ENCODE measurements around the gene LBP.
"Not testable (repeated sequence)": the region's sequence is repeated elsewhere in the genome, so short reads cannot be mapped to it uniquely, and the experiment has no call there.

The LBP gene

DNA sequence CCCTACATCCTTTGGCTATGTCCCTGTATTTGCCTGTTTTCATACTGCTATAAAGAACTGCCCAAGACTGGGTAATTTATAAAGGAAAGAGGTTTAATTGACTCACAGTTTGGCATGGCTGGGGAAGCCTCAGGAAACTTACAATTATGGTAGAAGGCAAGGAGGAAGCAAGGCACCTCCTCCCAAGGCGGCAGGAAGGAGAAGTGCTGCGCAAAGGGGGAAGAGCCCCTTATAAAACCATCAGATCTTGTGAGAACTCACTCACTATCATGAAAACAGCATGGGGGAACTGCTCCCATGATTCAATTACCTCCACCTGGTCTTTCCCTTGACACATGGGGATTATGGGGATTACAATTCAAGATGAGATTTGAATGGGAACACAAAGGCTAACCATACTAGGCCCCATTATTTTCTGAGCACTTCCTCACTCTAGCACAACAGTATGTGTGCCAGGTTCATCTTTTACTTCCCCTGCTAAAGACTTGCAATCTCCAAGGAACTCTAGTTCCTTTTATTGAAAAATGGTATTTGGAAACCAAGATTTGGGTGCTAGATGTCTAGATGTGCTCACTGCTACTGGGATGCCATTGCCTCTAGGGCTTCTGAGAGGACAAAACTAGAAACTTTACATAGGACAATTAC, 49.6 kb downstream of the LBP start:
- not testable (repeated sequence) for DNase-seq (ENCODE audit: low spot score)

DNA sequence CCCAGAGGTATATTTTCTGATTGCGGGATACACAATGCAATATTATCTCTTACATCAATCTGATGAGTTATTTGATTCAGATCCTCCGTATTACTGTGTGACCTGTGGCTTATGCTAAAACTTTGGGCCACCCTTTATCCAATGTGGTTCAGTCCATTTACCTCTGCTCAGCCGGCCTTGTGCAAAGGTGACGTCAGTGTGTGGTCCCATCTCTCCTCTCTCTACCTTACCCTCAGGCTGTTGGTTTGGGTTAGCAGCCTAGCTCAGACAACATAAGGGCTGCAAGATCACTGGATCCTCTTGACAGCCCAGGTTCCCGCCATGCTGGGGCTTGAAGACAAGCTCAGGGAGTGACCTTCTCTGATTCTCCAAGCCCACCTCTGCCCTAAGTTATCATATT, 55.8 kb downstream of the LBP start:
- no peak for DNase-seq (ENCODE audit: low spot score)

DNA sequence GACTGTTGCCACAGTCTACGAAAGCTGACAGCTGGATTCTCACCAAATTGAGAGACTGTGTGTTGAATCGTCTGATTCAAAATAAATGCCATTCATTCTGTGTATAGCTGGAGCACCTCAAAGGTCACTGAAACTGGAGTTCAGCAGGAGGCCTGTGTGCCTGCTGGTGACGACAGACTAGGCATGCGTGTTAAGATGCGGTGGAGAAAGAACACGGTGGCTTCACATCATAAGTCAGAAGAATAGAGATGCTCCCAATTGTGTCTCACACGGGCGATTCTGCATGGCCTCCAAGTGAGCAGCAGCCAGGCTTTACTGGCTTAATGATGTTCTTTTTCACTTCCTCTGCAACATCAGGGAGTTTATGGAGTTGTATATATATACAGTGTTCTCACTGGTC, 56.5 kb downstream of the LBP start:
- no peak for DNase-seq (ENCODE audit: low spot score)

DNA sequence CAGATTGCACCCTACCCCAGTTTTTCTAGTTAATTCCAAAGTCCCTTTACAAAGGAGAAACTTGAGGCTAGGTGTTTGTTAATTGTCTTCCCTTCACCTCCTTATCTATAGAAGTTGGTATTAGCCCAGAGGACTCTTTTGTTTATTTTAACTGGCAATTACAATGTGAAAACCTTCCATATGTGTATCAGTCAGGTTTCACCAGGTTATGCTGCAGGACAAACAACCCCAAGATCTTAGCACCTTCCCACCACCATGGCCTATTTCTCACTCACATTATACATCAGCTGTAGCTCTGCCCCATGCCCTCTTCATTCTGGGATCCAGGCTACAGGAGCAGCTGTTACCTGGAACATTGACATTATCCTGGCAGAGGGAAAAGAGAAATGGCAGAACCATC, 57.7 kb downstream of the LBP start:
- no peak for DNase-seq (ENCODE audit: low spot score)

DNA sequence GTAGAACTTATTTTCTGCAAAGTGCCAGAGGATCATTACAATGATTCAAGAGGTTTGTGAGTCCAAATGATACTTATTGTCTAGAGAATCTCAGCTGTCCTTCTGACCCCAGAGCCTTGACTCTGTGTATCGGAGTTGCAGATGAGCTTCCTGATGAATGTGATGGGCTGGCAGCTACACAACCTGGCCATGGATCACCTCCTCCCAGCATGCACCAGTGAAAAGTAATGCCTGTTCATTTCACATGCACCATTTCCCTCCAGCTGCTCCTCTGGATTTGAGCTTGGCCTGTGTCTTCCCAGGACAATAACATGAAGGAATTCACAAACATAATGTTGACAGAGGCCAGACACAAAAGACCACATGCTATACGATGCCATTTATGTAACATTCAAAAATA, 58.9 kb downstream of the LBP start:
- no peak for DNase-seq (ENCODE audit: low spot score)

DNA sequence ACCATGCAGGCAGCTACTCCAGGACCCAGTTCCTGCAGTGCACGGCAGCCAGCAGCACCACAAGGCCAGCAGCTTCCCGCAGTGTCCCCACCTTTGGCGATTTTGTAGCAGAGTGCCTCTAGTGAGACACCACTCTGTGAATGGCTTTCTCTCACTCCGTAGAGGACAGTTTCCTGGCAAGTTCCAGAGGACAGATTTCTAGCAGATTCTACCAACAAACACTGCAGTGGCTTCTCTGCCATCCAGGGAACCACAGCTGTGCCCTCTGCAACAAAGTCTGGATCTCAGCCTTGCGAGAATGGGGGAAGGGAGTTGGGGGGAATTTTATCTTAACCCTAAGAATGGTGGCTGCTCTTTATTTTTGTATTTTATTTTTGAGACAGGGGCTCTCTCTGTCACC, 60.2 kb downstream of the LBP start:
- no peak for DNase-seq (ENCODE audit: low spot score)

DNA sequence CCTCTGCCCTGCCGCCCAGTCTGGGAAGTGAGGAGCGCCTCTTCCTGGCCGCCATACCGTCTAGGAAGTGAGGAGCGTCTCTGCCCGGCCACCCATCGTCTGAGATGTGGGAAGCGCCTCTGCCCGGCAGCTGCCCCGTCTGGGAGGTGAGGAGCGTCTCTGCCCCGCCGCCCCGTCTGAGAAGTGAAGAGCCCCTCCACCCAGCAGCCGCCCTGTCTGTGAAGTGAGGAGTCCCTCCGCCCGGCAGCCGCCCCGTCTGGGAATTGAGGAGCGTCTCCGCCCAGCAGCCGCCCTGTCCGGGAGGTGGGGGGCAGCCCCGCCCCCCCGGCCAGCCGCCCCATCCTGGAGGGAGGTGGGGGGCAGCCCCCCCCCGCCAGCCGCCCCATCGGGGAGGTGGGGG, 61.0 kb downstream of the LBP start:
- no peak for DNase-seq (ENCODE audit: low spot score)

DNA sequence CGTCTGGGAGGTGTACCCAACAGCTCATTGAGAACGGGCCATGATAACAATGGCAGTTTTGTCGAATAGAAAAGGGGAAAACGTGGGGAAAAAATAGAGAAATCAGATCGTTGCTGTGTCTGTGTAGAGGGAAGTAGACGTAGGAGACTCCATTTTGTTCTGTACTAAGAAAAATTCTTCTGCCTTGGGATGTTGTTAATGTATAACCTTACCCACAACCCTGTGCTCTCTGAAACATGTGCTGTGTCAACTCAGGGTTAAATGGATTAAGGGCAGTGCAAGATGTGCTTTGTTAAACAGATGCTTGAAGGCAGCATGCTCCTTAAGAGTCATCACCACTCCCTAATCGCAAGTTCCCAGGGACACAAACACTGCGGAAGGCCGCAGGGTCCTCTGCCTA, 61.5 kb downstream of the LBP start:
- not testable (repeated sequence) for DNase-seq (ENCODE audit: low spot score)

DNA sequence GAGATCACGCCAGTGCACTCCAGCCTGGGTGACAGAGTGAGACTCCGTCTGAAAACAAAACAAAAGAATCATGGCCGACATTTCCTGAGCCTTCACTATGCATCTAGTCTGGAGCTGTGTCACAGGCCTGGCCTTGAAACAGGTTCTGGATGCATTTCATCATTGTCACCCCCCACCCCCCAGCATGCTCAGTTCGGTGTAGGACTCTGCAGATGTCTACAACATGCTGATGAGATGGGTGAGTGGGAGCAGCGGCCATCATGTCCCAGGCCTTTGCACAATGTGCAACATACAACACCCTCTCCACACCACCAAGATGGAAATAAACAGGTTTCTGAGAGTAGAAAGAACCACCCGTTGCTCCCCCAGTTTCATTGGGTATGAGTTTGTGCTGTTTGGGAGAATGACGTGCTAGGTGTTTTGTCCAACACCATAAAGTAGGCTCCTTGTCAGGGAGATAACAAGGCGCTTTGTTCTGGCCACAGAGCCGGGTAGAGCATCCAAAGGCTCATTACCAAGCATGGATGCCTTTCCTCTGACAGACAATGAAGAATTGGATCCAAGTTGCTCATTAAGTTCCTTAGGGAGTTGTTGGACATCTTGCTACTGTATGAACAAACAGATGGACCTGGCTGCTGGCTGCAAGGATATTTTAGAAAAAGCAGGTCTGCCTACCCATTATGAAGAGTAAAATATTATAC, 66.7 kb downstream of the LBP start:
- no peak for DNase-seq (ENCODE audit: low spot score)

DNA sequence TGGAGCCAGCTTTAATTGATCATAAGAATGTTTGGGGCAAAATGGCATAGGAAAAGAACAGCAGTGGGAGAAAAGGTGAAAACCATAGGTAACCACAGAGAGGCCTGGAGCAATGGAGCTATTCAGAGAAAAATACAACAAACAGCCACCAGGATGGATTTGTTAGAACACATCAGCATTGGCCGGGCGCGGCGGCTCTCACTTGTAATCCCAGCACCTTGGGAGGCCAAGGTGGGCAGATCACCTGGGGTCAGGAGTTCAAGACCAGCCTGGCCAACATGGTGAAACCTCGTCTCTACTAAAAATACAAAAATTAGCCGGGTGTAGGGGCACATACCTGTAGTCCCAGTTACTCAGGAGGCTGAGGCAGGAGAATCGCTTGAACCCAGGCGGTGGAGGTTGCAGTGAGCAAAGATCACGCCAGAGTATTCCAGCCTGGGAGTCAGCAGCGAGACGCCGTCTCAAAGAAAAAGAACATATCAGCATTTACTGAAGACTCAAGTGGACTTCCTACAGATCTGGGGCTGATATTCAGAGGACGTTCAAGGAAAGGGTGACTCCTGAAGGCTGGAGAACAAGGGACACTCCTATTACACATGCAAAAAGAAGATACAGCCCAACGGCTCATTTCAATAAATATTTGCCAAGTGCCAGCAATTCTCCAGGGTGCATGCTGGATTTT, 68.6 kb downstream of the LBP start:
- no peak for DNase-seq (ENCODE audit: low spot score)

DNA sequence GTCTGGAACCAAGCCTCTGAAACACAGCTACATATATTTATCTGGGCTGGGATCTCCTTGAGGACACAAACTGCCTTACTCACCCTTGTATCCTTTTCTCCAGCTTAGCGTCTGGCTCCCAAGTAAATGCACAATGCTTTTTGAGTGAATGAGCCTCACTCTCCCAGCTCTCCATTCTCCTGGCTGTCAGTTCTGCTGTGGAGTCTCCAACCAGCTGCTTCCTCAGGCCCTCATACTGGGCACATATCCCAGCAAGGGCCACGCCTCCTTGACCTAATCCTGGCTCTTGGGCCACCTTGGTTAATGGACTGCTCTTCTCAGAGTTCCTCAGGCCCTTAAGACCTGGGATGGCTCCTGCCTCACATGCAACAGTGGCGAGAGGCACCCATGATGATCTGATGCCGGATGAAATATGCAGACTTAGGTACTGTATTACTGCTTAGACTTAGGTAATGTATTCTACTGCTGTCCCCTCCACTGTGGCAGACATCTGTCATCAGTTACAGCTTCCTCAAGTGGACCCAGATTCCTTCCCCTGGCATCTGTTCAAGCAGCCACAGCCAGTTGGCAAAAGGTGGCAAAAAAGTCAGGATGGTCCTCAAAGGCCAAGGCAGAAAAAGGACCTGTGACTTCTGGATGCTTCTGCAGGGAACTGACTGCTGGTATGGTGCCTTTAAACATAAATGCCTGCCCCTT, 72.4 kb downstream of the LBP start:
- no peak for DNase-seq (ENCODE audit: low spot score)

DNA sequence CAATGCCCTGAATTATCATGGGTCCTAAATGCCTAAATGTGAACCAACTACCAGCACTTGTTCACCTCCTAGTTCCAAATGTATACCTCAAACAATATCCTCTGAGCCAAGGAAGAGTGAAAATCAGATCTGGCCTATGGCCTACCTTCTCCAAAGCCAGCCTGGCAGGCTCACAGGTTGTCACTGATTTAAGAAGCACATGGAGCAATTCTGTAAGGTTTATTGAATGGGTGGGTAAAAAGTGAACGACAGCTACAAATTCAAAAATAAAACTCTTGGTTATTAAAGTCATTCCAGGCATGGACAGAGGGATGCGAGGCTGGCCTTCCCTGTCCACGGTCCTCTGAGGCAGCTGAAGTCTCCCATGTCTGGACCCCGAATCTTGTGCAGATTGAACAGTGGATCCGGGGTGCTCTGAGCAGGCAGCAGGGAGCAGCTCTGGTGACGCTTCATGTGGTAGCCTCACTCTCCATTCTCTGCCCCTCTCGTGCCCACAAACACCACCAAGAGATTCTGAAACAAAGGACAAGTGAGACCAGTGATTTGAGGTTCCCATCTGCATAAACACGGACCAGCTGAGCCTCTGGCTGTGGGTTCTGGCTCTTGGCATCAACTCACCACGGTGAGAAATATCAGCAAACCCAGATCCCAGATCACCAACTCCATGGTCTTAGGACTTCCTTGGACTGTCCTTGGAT, 74.3 kb downstream of the LBP start:
- DNase-seq (ENCODE audit: low spot score) = no peak

DNA sequence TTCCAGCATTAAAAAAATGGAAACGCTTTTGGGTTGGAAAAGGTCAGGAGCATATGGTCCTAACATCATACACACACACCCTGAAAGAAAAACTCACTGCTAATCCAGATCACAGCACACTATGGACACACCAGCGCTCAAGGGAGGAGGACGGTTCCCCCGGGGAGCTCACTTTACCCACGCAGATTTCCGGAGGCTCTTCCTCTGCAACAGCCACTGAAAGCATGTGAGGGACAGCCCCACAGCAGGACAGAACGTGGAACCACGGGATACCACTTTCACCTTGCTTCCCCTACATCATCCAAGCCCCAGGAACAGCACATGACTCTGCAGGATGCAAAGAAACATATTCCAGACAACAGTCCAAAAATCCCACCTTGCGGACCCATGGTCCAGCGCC, 75.6 kb downstream of the LBP start:
- no peak for DNase-seq (ENCODE audit: low spot score)

DNA sequence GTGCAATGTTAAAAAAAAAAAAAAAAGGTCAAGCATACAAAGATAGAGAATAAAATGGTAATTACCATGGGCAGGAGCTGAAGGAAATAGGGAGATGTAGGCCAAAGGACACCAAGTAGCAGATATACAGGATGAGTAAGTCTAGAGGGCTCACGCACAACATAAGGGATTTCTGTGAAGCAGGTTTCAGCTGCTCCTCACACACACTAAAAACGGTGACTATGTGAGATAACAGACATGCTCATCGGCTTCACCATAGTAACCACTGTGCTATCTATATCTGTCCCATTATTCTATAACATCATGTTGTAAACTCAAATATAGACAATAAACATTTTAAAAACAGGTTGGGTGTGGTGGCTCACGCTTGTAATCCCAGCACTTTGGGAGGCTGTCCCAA, 77.3 kb downstream of the LBP start:
- no peak for DNase-seq (ENCODE audit: low spot score)

DNA sequence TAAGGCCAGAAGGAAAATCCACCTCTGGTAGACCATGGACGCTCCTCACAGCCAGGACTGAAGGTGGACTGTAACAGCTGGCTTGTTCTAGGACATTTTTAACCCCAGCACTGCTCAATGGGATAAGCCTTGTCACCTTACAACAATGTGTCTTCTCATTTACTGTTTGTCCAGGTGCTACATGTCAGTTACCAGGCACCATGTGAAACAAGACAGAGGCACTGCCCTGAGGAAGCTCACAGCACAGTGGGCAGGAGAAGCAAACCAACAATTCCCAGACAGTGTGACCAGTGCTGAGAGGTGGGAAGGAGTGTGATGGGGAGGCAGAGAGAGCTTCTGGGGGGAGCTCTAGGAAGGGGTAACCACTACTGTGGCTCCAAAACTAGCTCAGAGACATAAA, 78.1 kb downstream of the LBP start:
- DNase-seq (ENCODE audit: low spot score) = no peak

DNA sequence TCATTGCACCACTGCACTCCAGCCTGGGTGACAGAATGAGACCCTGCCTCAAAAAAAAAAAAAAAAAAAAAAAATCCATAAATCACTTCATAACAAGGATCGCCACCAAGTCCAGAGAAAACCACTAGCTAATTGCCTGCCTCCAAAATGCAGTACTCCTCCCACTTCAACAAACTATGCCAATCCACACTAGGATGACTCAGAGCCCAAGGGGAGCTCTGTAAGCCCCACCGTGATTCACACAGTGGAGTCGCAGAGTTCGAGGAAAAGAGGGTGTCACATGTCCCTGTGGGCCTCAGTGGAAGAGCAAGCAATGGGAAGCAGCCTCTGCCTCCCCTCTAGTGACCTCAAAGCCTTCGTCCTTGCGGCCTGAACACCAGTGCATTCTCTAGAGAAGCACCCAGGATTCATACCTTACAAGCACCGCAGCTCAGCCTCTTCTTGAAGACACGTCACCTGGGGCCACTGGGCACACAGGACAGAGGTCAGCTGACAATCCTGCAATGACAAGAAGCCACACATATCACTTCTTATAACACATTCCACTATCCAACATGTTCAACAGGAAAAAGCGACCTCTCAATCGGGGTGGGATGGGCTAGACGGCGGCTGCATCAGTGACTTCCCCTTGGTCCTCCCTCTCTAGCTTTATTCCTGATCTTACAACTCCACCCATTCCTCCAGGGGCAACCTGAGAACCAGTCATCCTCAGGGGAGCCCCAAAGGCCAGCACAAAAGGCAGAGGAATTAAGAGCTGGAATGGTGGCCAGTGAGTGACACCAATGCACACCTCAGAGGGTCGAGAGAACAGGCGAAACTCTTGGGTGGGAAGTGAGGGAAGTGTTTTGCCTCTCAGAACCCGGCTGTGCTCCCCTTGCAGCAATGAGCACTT, 80.0 kb downstream of the LBP start:
- no peak for DNase-seq (ENCODE audit: low spot score)
